ENCODE data around the gene SP140L.
"Not testable (repeated sequence)": the region's sequence is repeated elsewhere in the genome, so short reads cannot be mapped to it uniquely, and the experiment has no call there.

SP140L gene

DNA sequence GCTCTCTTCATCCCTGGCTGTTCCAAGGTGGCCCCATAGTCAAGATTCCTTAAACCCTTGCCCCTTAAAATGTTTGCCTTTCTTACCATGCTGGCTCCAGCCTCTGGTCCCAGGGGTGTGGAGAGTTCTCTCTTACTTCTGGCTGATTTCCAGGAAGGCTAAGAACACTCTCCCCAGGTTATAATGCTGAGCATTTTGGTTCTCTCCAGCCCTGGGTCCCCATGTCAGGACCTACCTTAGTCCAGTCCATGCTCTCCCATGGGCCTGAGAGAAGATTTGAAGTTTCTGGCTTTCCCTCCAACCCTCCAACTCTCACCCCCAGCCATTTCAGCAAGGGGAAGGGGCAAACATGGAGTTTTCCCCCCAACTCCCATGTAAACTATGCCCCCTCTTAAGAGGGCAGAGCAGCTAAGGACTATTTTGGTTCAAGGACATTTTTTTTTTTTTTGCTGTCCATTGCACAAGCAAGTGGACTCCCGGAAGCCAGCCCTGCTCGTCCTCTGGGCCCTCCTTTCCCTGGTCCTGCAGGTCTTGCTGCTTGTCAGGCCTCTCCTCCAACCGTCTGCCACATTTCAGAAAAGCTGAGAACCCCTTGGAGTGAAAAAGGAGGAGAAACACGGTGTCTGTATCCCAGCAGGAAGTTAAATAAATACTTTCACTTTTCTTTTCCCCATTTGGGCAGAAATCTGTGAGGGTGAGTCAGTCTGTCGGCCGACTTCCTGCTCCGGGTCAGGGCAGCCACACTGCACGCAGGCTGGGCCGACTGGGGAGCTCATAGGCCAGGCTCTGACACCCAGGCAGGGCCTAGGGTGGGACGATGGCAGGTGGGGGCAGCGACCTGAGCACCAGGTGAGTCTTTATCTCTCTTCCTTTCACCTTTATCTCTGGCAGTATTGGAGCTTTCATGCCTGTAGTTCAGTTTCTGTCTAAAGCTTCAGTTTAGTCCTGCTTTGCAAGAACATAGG is at the start of gene SP140L:
Gene SP140L, plus strand, starts transcription at position 741 of the 965 bp plus-strand sequence. Its CDS starts 77 bp downstream, at position 818.
- DNase-seq (ENCODE audit: low read depth, low spot score) = peak; percentile 71

- DNase-seq (ENCODE audit: low read depth, low spot score) = no peak
These were observed 44.1 kb upstream of the SP140L start for GRCh38 chr2:230282936-230283335.

DNA sequence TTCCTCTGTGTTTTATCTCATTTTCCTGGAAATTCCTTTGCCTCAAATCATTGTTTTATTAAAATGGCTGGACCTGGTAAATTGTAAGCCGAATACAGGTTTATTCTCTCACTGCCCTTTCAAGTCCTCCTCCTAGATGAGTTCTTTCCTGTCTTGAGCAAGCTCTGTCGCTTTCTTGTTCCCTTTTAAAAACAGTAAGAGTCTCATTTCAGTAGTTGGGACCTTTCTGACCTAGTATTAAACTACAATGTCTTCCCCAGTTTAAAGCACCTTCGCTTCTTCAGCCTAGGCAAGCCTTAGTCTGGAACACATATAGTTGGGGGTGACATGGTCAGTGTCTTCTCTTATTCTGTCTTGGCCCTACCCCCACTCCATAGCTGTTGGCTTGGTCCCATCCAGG is 40.9 kb upstream of the SP140L start:
- no peak for DNase-seq (ENCODE audit: low read depth, low spot score)

- DNase-seq (ENCODE audit: low read depth, low spot score) = peak; percentile 40
These were observed 37.7 kb upstream of the SP140L start for GRCh38 chr2:230289311-230289710.

DNA sequence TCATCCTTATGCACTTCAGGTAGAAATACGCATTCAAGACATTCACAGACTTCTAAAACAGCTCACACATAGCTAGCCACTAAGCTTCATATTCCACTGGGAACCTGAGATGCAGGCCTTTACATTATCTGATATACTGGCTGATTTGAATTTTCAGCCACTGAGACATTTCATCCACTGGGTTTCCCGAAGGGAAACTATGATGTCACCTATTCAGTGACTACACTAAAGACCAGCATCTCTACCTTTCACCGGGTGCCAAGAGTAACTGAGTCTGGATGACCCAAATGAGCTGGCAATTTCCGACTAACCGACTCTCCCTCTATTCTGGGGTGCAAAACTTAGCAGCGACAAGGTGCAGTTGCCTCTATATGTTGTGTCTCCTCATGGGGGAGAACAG is 31.8 kb upstream of the SP140L start:
- no peak for DNase-seq (ENCODE audit: low read depth, low spot score)

DNA sequence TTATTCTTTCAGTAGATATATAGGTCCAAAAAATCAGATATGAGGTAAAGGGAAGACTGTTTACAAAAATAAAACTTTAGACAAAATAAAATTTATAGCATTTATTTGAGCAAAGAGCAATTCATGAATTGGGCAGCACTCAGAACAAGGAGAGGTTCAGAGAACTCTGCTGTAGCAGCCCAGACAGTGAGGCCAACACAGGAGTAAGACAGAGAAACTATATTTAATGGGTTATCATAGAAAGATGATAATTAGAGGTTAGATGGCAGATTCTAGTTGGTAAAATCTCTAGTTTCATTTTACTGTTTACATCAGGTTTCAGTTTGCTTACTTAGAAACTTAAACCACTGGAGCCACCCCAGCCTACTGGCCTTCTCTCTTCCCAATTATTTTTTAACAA is 30.1 kb upstream of the SP140L start:
- no peak for DNase-seq (ENCODE audit: low read depth, low spot score)

DNA sequence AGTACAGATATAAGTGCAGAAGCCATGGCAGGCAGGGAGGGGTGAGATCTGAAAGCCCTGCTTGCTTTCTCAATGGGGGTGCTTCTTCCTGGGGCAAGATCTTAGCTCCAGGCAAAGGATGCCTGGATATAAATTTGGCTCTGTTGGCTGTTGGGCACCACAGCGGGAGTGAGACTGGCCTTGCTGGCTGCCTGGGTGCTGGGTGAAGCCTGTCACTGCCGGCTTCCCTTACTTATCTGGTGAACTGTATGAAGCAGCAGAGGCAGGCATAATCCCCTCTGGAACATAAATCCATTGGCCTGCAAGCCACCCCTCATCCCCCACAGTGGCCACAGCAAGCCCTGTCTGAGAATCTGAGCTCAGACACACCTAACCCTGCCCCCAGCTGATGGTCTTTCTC is 27.4 kb upstream of the SP140L start:
- DNase-seq (ENCODE audit: low read depth, low spot score) = no peak

- no peak for DNase-seq (ENCODE audit: low read depth, low spot score)
These were observed 21.3 kb upstream of the SP140L start for GRCh38 chr2:230305416-230306275.

GRCh38 chr2:230306474-230306873 is 20.5 kb upstream of the SP140L start:
- no peak for DNase-seq (ENCODE audit: low read depth, low spot score)

- DNase-seq (ENCODE audit: low read depth, low spot score) = no peak
These were observed 19.5 kb upstream of the SP140L start for GRCh38 chr2:230307485-230307884.

GRCh38 chr2:230308402-230309000 is 18.5 kb upstream of the SP140L start:
- no peak for DNase-seq (ENCODE audit: low read depth, low spot score)

DNA sequence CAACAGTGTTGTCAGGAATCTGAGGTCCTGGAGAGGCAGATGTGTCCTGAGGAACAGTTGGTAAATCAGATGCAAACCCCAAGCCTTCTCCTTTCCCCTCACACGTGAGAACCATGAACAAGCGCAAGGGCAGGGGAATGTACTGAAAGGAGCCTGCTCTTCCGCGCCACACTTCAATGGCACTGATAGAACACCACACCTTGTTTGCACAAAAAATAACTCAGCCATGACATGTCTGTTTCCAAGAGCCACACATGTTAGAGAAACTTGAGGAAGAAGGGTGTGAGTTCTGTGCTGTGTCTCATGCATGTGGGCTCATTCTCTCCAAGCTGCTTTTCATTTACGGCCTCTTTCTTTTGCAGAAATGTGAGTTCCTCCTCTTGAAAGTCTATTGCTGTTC is 16.2 kb upstream of the SP140L start:
- not testable (repeated sequence) for DNase-seq (ENCODE audit: low read depth, low spot score)

GRCh38 chr2:230311634-230312033 is 15.4 kb upstream of the SP140L start:
- not testable (repeated sequence) for DNase-seq (ENCODE audit: low read depth, low spot score)

DNA sequence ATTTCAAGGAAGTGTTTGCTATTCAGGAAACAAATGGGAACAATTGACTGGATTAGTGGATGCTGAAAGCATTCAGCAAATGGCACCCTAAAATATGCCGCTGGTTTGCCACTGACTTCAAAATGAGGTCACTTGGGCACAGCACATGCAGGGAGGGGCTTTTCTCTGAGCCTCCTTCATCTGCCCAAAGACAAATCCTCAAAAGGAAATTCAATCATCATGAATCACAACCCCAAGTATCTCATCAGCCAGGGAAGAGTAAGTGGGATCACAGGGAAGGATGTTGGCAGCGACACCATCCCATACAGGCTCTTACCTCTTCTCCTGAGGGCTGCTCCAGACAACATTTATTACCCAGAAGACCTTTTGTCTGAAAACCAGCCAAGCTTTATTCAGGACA is 14.4 kb upstream of the SP140L start:
- DNase-seq (ENCODE audit: low read depth, low spot score) = peak; percentile 23

- DNase-seq (ENCODE audit: low read depth, low spot score) = no peak
These were observed 9.6 kb upstream of the SP140L start for GRCh38 chr2:230317366-230317765.

DNA sequence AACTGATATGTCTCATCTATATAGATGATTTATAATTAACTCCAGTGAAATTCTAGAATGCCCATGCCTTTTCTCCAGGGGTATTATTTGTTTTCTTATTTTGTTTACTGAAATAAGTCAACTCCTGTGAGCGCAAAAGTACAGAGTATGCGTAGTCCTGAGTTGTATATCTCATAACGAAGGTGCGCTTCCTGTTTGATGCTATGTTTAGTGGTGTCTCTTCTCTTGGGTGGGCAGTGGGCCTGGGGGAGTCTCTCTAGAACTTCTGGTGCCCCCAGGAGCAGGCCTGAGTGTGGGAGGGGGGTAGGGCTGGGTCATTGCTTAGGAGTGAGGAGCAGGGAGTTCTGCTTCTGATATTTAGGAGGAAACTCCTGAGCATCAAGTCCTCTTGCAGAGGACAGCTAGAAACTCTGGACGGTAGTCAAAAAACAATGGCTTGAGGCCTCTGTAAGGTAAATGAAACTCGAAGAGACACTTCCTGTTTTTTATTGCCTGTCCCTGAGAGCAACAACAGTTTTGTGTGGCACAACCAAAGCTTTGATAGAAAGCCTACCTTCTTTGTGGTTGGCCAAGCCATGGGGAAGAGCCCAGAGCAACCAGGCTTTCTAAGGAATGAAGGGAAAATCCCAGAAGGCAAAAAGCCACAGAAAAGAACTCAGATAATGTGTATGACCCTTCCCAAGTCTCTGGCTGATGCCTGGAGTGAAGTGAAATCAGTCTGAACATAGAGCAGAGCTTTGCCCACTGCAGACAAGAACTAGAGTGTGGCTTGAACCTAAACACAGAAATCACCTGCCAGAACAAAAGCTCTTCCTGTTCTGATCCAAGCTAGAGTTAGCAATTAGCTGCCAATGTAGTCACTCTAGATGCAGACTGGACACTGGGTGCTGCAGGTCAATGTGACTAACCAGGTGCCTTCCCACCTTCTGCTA is 8.5 kb upstream of the SP140L start:
- DNase-seq (ENCODE audit: low read depth, low spot score) = no peak

DNA sequence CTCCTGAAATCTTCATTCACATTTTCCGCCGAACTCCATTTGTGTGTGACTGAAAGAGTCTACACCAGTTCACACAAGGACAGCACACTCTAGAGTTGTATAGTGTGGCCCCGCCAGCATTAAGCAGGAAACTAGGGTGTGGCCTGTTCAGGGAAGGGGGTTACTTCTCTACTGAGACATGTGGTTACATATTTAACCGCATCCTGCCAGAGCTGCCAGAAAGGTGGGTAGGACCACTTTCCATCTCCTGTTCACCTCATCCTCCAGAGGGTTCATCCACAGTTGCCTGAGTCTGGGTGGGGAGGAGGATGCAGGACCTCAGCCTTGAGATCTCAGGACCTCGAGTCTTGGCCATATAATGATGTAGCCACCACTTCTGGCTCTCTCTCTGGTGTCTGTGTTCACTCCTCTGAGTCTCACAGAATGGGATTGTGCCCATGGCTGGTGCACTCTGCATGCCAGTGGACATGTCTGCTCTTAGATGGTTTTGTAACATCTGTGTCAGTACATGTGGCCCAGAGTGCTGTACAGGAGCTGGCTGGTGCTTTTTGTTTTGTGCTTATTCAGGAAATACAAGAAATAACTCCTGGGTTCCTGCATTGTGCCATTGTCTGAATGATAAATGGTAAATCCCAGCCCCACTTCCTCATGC is 7.7 kb upstream of the SP140L start:
- no peak for DNase-seq (ENCODE audit: low read depth, low spot score)

- no peak for DNase-seq (ENCODE audit: low read depth, low spot score)
These were observed 6.0 kb upstream of the SP140L start for GRCh38 chr2:230321031-230321430.

- DNase-seq (ENCODE audit: low read depth, low spot score) = no peak
These were observed 4.2 kb upstream of the SP140L start for GRCh38 chr2:230322561-230323384.
